Lower lobe of right lung (tissue), 2 donors: ENCODE data around the gene RBBP8NL. TPM values are rescaled to one million over a fixed set of nuclear protein-coding genes. Genes with fewer than 3 reads are reported as not detected.

ENCODE experiments used
- ATAC-seq, 2 donors: fragments of 200-7000 bp; cut with Tn5 transposase; one replicate each; pipeline ENCODE4 v1.9.1; 2020 to 2022; ENCODE audit warnings: mild to moderate bottlenecking in 2 of 2, moderate library complexity in 2 of 2
- DNase-seq: peaks from one replicate; pipeline ENCODE4 v3.0.0-alpha.2; 2020
- H3K27ac ChIP-seq: fragments of 200-600 bp; one replicate; pipeline ENCODE4 v1.8.0; 2022
- H3K27me3 ChIP-seq: fragments of 200-600 bp; one replicate; pipeline ENCODE4 v1.8.0; 2022; ENCODE audit warnings: low read depth
- H3K36me3 ChIP-seq: fragments of 200-600 bp; one replicate; pipeline ENCODE4 v1.8.0; 2022; ENCODE audit warnings: mild to moderate bottlenecking
- H3K4me1 ChIP-seq: fragments of 200-600 bp; one replicate; pipeline ENCODE4 v1.8.0; 2022
- H3K4me3 ChIP-seq: fragments of 200-600 bp; one replicate; pipeline ENCODE4 v1.8.0; 2022; ENCODE audit warnings: mild to moderate bottlenecking
- H3K9me3 ChIP-seq: fragments of 200-600 bp; one replicate; pipeline ENCODE4 v1.8.0; 2022
- CTCF ChIP-seq: fragments of 200-600 bp; IDR thresholded peaks from one replicate; pipeline ENCODE4 v1.8.0; 2022; ENCODE audit warnings: antibody characterized with exemption, mild to moderate bottlenecking
- intact Hi-C: fragments of 100-400 bp; cut with DNase I; formaldehyde crosslinking; loops from one replicate; pipeline ENCODE4 v1.11.0; 2022
- total RNA-seq: library from RNA; stranded (reverse); fragmentation: NEBNext Ultra II Directional; extraction: Animal tissue kit (Norgen Biotek cat#: 25700); gene quantifications from one replicate; pipeline ENCODE4 v1.2.1, GENCODE V29; 2021
- donor health status: DM: no; HTN: yes; CAD: no; lungs with severe emphysema.

Gene RBBP8NL
- total RNA-seq, 1 donor from 2014 or later, result 2.0 TPM

- no peak for TF ChIP-seq CTCF
- no peak overlapping the region for H3K4me3 ChIP-seq
- no peak for ATAC-seq
- H3K27me3 ChIP-seq, result no peaks in the 10 kb centered on the region
- peaks cover 27% of the 10 kb centered on the region for H3K4me1 ChIP-seq
- intact Hi-C loops, result loop anchor here (10.0 kb wide), 1 partner anchor 84 kb away; the partner anchor contains the start of gene ADRM1
- no peaks in the 10 kb centered on the region for H3K9me3 ChIP-seq
- H3K27ac ChIP-seq, result no peak overlapping the region
- DNase-seq, result no peak
- peaks cover 38% of the 10 kb centered on the region for H3K36me3 ChIP-seq
Observed at GRCh38 chr20:62388839-62389600, 38.3 kb downstream of the RBBP8NL start.

GRCh38 chr20:62387933-62388635, 39.3 kb downstream of the RBBP8NL start:
- no peak for TF ChIP-seq CTCF
- peaks cover 37% of the 10 kb centered on the region for H3K36me3 ChIP-seq
- ATAC-seq, result no peak
- intact Hi-C loops, result loop anchor here (10.0 kb wide), 1 partner anchor 83 kb away; the partner anchor contains the start of gene ADRM1
- H3K27me3 ChIP-seq, result no peaks in the 10 kb centered on the region
- peak overlapping the region; percentile 95 for H3K4me3 ChIP-seq
- DNase-seq, result no peak
- H3K4me1 ChIP-seq, result peaks cover 27% of the 10 kb centered on the region
- H3K9me3 ChIP-seq, result no peaks in the 10 kb centered on the region
- peak overlapping the region; percentile 97 for H3K27ac ChIP-seq

GRCh38 chr20:62387219-62387913, 40.0 kb downstream of the RBBP8NL start:
- peaks cover 31% of the 10 kb centered on the region for H3K4me1 ChIP-seq
- ATAC-seq (no peak), DNase-seq (no peak)
- peak overlapping the region; percentile 97 for H3K27ac ChIP-seq
- H3K9me3 ChIP-seq, result no peaks in the 10 kb centered on the region
- intact Hi-C loops, result loop anchor here (10.0 kb wide), 1 partner anchor 83 kb away; the partner anchor contains the start of gene ADRM1
- no peak for TF ChIP-seq CTCF
- H3K36me3 ChIP-seq, result peaks cover 37% of the 10 kb centered on the region
- H3K4me3 ChIP-seq, result peak overlapping the region; percentile 95
- no peaks in the 10 kb centered on the region for H3K27me3 ChIP-seq

- no peak for TF ChIP-seq CTCF
- peak within 1 kb of the TSS; percentile 95 for H3K4me3 ChIP-seq
- peak within 1 kb of the TSS; percentile 97 for H3K27ac ChIP-seq
- H3K27me3 ChIP-seq, result no peaks in the 10 kb centered on the region
- intact Hi-C loops, result loop anchor here (10.0 kb wide), 1 partner anchor 82 kb away; the partner anchor contains the start of gene ADRM1
- peak; percentile 95 to 97 for ATAC-seq
- peak; percentile 95 for DNase-seq
- peaks cover 37% of the 10 kb centered on the region for H3K36me3 ChIP-seq
- no peaks in the 10 kb centered on the region for H3K9me3 ChIP-seq
- H3K4me1 ChIP-seq, result peaks cover 32% of the 10 kb centered on the region
Observed at GRCh38 chr20:62386383-62387218, 40.7 kb downstream of the RBBP8NL start, which contains the start of gene RPS21. TSS of gene RPS21 (plus strand) at chr20:62387103. CDS start at chr20:62387339, 236 bp downstream.
